Ishikawa (cell line): ENCODE measurements around the gene TRAPPC3.

ENCODE experiments used
- CREB1 ChIP-seq: IDR thresholded peaks from 2 replicates; pipeline ENCODE4 v1.6.1; 2012; ENCODE audit warnings: low read depth
- FOXM1 ChIP-seq: IDR thresholded peaks from 2 replicates; pipeline ENCODE4 v1.6.1; 2012; ENCODE audit warnings: low read depth, borderline replicate concordance
- REST ChIP-seq: IDR thresholded peaks from 2 replicates; pipeline ENCODE4 v1.6.1; 2012; ENCODE audit warnings: low read depth, mild to moderate bottlenecking
- TAF1 ChIP-seq: IDR thresholded peaks from 2 replicates; pipeline ENCODE4 v1.6.1; 2012; ENCODE audit warnings: low read depth, mild to moderate bottlenecking
- TCF12 ChIP-seq: IDR thresholded peaks from 2 replicates; pipeline ENCODE4 v1.6.1; 2012; ENCODE audit warnings: low read depth
- YY1 ChIP-seq: IDR thresholded peaks from 2 replicates; pipeline ENCODE4 v1.6.1; 2012; ENCODE audit warnings: low read depth

GRCh38 chr1:36172017-36172747 lies 22.9 kb upstream of the TRAPPC3 start:
- TF ChIP-seq TCF12 (no peak), CREB1 (no peak), YY1 (no peak), REST (no peak), TAF1 (no peak), FOXM1 (no peak)
